Measurements from ENCODE around the gene FANCF. TPM values are rescaled to one million over a fixed set of nuclear protein-coding genes. Genes with fewer than 3 reads are reported as not detected.

The FANCF gene
- 1 to 10 TPM in 3 of 4 donors, under 1 TPM in 1; 0.73 to 2.9 (median 2.1) TPM for total RNA-seq

- ATAC-seq, result peak; percentile 99 to 100
- H3K27ac ChIP-seq, result peak within 1 kb of the TSS; percentile 80 to 87 (median 86)
- in situ Hi-C loops (cut with MboI; ENCODE audit: low sequenced_read_pairs in 4 of 4), result no loop called here
- DNase-seq, result peak; percentile 93
- no peaks in the 10 kb centered on the region for H3K36me3 ChIP-seq
- H3K27me3 ChIP-seq, result no peaks in the 10 kb centered on the region
- TF ChIP-seq CTCF (IDR thresholded peaks at IDR 0.05 in 4 of 5, conservative IDR thresholded peaks at IDR 0.05 in 1 of 5), result no peak
- TF ChIP-seq POLR2A (IDR thresholded peaks at IDR 0.05), result no peak
- H3K4me3 ChIP-seq, result peak within 1 kb of the TSS; percentile 75 to 98 (median 88)
- intact Hi-C loops (cut with DNase I; ENCODE audit: low total_unique reads), result loop anchor here (5.0 to 10.0 kb wide), 3 partner anchors 42 to 431 kb away; partner anchors contain the start of genes ANO5, GAS2 and SVIP
- H3K9me3 ChIP-seq, result no peaks in the 10 kb centered on the region
- H3K4me1 ChIP-seq, result peaks cover 12 to 13% of the 10 kb centered on the region in 2 donors
These were observed at the start of gene FANCF for GRCh38 chr11:22625448-22626287. Gene FANCF (minus strand): TSS chr11:22625823. CDS start chr11:22625810, 13 bp downstream.

- H3K9me3 ChIP-seq, result no peaks in the 10 kb centered on the region
- DNase-seq, result no peak
- in situ Hi-C loops (cut with MboI; ENCODE audit: low sequenced_read_pairs in 4 of 4) (loop anchor here in 2 of 4 donors (10.0 to 25.0 kb wide), 2 partner anchors 60 to 487 kb away; partner anchors contain the start of gene ANO5 (in 1 of the 2)), intact Hi-C loops (cut with DNase I; ENCODE audit: low total_unique reads) (loop anchor here (5.0 kb wide), 1 partner anchor 113 kb away; no protein-coding TSS in a partner anchor)
- H3K36me3 ChIP-seq, result no peaks in the 10 kb centered on the region
- H3K4me1 ChIP-seq, result peaks cover 14 to 45% of the 10 kb centered on the region in 2 donors
- peak in 1 of 2 donors; percentile 29 for ATAC-seq
- peak overlapping the region in 2 of 4 donors; percentile 5 to 6 for H3K4me3 ChIP-seq
- peak overlapping the region; percentile 67 to 84 (median 75) for H3K27ac ChIP-seq
- TF ChIP-seq POLR2A (IDR thresholded peaks at IDR 0.05) (no peak), CTCF (IDR thresholded peaks at IDR 0.05 in 4 of 5, conservative IDR thresholded peaks at IDR 0.05 in 1 of 5) (no peak)
- no peaks in the 10 kb centered on the region for H3K27me3 ChIP-seq
These were observed 49.1 kb upstream of the FANCF start for GRCh38 chr11:22674470-22675439.

GRCh38 chr11:22671751-22672150 lies 46.1 kb upstream of the FANCF start:
- DNase-seq, result no peak
- H3K27ac ChIP-seq, result peak overlapping the region; percentile 70 to 84 (median 82)
- H3K9me3 ChIP-seq, result no peaks in the 10 kb centered on the region
- in situ Hi-C loops (cut with MboI; ENCODE audit: low sequenced_read_pairs in 4 of 4), result loop anchor here in 2 of 4 donors (10.0 to 25.0 kb wide), 2 partner anchors 63 to 484 kb away; partner anchors contain the start of gene ANO5 (in 1 of the 2)
- intact Hi-C loops (cut with DNase I; ENCODE audit: low total_unique reads), result loop anchor here (2.0 to 5.0 kb wide), 2 partner anchors 59 to 116 kb away; no protein-coding TSS in a partner anchor
- H3K27me3 ChIP-seq, result no peaks in the 10 kb centered on the region
- ATAC-seq, result no peak
- peaks cover 32 to 38% of the 10 kb centered on the region in 2 donors for H3K4me1 ChIP-seq
- TF ChIP-seq POLR2A (IDR thresholded peaks at IDR 0.05), result no peak
- no peak for TF ChIP-seq CTCF (IDR thresholded peaks at IDR 0.05 in 4 of 5, conservative IDR thresholded peaks at IDR 0.05 in 1 of 5)
- no peak overlapping the region for H3K4me3 ChIP-seq
- H3K36me3 ChIP-seq, result no peaks in the 10 kb centered on the region

GRCh38 chr11:22670830-22671229 lies 45.2 kb upstream of the FANCF start:
- in situ Hi-C loops (cut with MboI; ENCODE audit: low sequenced_read_pairs in 4 of 4) (loop anchor here in 2 of 4 donors (10.0 to 25.0 kb wide), 2 partner anchors 64 to 484 kb away; partner anchors contain the start of gene ANO5 (in 1 of the 2)), intact Hi-C loops (cut with DNase I; ENCODE audit: low total_unique reads) (loop anchor here (2.0 to 5.0 kb wide), 2 partner anchors 60 to 116 kb away; no protein-coding TSS in a partner anchor)
- H3K4me1 ChIP-seq, result peaks cover 28 to 38% of the 10 kb centered on the region in 2 donors
- DNase-seq (no peak), ATAC-seq (peak; percentile 53 to 57)
- no peaks in the 10 kb centered on the region for H3K27me3 ChIP-seq
- H3K9me3 ChIP-seq, result no peaks in the 10 kb centered on the region
- peak overlapping the region; percentile 70 to 84 (median 82) for H3K27ac ChIP-seq
- no peaks in the 10 kb centered on the region for H3K36me3 ChIP-seq
- TF ChIP-seq CTCF (IDR thresholded peaks at IDR 0.05 in 4 of 5, conservative IDR thresholded peaks at IDR 0.05 in 1 of 5) (peak in 4 of 5 experiments; percentile 25 to 51 (median 36)), POLR2A (IDR thresholded peaks at IDR 0.05) (no peak)
- no peak overlapping the region for H3K4me3 ChIP-seq

Data from gastrocnemius medialis (tissue), 4 donors.